SK-N-SH (cell line): ENCODE data around the gene KLHDC10. TPM values are rescaled to one million over a fixed set of nuclear protein-coding genes. Genes with fewer than 3 reads are reported as not detected.

Experiments
- CTCF ChIA-PET: fragments of 300-600, 350-600 bp; formaldehyde crosslinking; extraction: SDS; loops from one replicate; lab custom pipeline; 2021; lab: Yijun Ruan, JAX
- POLR2A ChIA-PET: fragments of 350-600 bp; sonication (Branson Sonifier 250); formaldehyde crosslinking; extraction: SDS; loops from one replicate; lab custom pipeline; 2020; ENCODE audit warnings: antibody characterized with exemption, inconsistent platforms; lab: Yijun Ruan, JAX
- DNase-seq: peaks from one replicate; pipeline ENCODE4 v3.0.0; 2012
- H2AFZ ChIP-seq: fragments of 200-600 bp; sonication (generic); 2 replicates; pipeline ENCODE4 v1.8.1; 2016; ENCODE audit warnings: antibody characterized with exemption, mild to moderate bottlenecking, low read depth
- H3F3A ChIP-seq: fragments of 200-600 bp; sonication (generic); replicated peaks from 2 replicates; pipeline ENCODE3; 2016; ENCODE audit warnings: antibody characterized with exemption, mild to moderate bottlenecking; ENCODE audit not compliant: insufficient read depth
- H3K27ac ChIP-seq, 2 experiments: fragments of 200-500 bp in 1 of 2; fragments of 200-600 bp in 1 of 2; sonication (Bioruptor generic) in 1 of 2; sonication (generic), shearing (Covaris generic) in 1 of 2; 2 replicates each; pipeline versions ENCODE4 v1.5.1 to v1.6.1; 2014 to 2016; ENCODE audit warnings: low read depth in 2 of 2, inconsistent platforms in 1 of 2, low read length in 1 of 2, mild to moderate bottlenecking in 1 of 2, mixed read lengths in 1 of 2
- H3K27me3 ChIP-seq: fragments of 200-600 bp; sonication (generic), shearing (Covaris generic); 2 replicates; pipeline ENCODE4 v1.6.1; 2016; ENCODE audit warnings: mixed run types; ENCODE audit not compliant: insufficient read depth
- H3K36me3 ChIP-seq, 2 experiments: fragments of 200-500 bp in 1 of 2; fragments of 200-600 bp in 1 of 2; sonication (Bioruptor generic) in 1 of 2; sonication (generic) in 1 of 2; replicated peaks in 1 of 2; 2 replicates each; pipeline versions ENCODE3 to v1.5.1; 2014 to 2016; ENCODE audit warnings: low read length in 1 of 2, mild to moderate bottlenecking in 1 of 2; ENCODE audit not compliant: insufficient read depth in 2 of 2, control insufficient read depth in 1 of 2
- H3K4me1 ChIP-seq, 2 experiments: fragments of 200-500 bp in 1 of 2; fragments of 200-600 bp in 1 of 2; sonication (Bioruptor generic) in 1 of 2; sonication (generic), shearing (Covaris generic) in 1 of 2; 2 replicates each; pipeline versions ENCODE4 v1.5.1 to v1.6.1; 2014 to 2016; ENCODE audit warnings: low read depth in 1 of 2, low read length in 1 of 2, mixed run types in 1 of 2; ENCODE audit not compliant: insufficient read depth in 2 of 2, control insufficient read depth in 1 of 2
- H3K4me2 ChIP-seq: fragments of 200-600 bp; sonication (generic), shearing (Covaris generic); 2 replicates; pipeline ENCODE4 v1.6.1; 2017; ENCODE audit warnings: mixed run types
- H3K4me3 ChIP-seq, 2 experiments: fragments of 200-500 bp in 1 of 2; fragments of 200-600 bp in 1 of 2; sonication (Bioruptor generic) in 1 of 2; sonication (generic), shearing (Covaris generic) in 1 of 2; 2 replicates each; pipeline versions ENCODE4 v1.5.1 to v1.8.1; 2014 to 2016; ENCODE audit warnings: low read depth in 2 of 2, inconsistent platforms in 1 of 2, low read length in 1 of 2, mild to moderate bottlenecking in 1 of 2, mixed read lengths in 1 of 2, moderate library complexity in 1 of 2
- H3K79me2 ChIP-seq: fragments of 200-600 bp; sonication (generic); 2 replicates; pipeline ENCODE4 v1.8.1; 2017; ENCODE audit warnings: mild to moderate bottlenecking; ENCODE audit not compliant: insufficient read depth
- H3K9ac ChIP-seq: fragments of 200-600 bp; sonication (generic); 2 replicates; pipeline ENCODE4 v1.6.1; 2017; ENCODE audit warnings: mixed run types
- H3K9me2 ChIP-seq: fragments of 200-600 bp; sonication (generic); 2 replicates; pipeline ENCODE4 v1.6.1; 2017; ENCODE audit warnings: mixed run types
- H3K9me3 ChIP-seq: fragments of 200-600 bp; sonication (generic); 2 replicates; pipeline ENCODE4 v1.6.1; 2017; ENCODE audit warnings: mixed run types, mild to moderate bottlenecking, moderate library complexity
- H4K20me1 ChIP-seq: fragments of 200-600 bp; sonication (generic); 2 replicates; pipeline ENCODE4 v1.6.1; 2017; ENCODE audit warnings: mild to moderate bottlenecking, mixed run types; ENCODE audit not compliant: insufficient read depth
- EP300 ChIP-seq, 2 experiments: IDR thresholded peaks; 2 replicates each; pipeline versions ENCODE4 v1.4.0 to v1.6.1; 2012; ENCODE audit warnings: borderline replicate concordance in 1 of 2, low read depth in 1 of 2, low read length in 1 of 2
- EZH2phosphoT487 ChIP-seq: fragments of 200-600 bp; sonication (generic); IDR thresholded peaks from 2 replicates; pipeline ENCODE4 v1.6.1; 2017; ENCODE audit warnings: low read depth, mixed run types, mild to moderate bottlenecking, antibody characterized with exemption, moderate library complexity, borderline replicate concordance
- FOSL2 ChIP-seq: IDR thresholded peaks from 2 replicates; pipeline ENCODE4 v1.4.0; 2012; ENCODE audit warnings: low read depth, mild to moderate bottlenecking, moderate library complexity, borderline replicate concordance
- GABPA ChIP-seq: IDR thresholded peaks from 2 replicates; pipeline ENCODE4 v1.4.0; 2012; ENCODE audit warnings: low read depth, mild to moderate bottlenecking
- GATA2 ChIP-seq: sonication (generic); formaldehyde crosslinking; IDR thresholded peaks from 2 replicates; pipeline ENCODE4 v1.5.0; 2020; ENCODE audit warnings: mild to moderate bottlenecking, missing genetic modification reagents
- JUND ChIP-seq: IDR thresholded peaks from 2 replicates; pipeline ENCODE4 v1.4.0; 2012
- MAX ChIP-seq: IDR thresholded peaks from 2 replicates; pipeline ENCODE4 v1.4.0; 2012; ENCODE audit warnings: low read depth
- MEF2A ChIP-seq: IDR thresholded peaks from 2 replicates; pipeline ENCODE4 v1.4.0; 2012; ENCODE audit warnings: low read depth, borderline replicate concordance
- NFIC ChIP-seq: IDR thresholded peaks from 2 replicates; pipeline ENCODE4 v1.4.0; 2012; ENCODE audit warnings: borderline replicate concordance
- POLR2AphosphoS5 ChIP-seq: IDR thresholded peaks from 2 replicates; pipeline ENCODE4 v1.6.1; 2012; ENCODE audit warnings: low read depth, low read length
- RAD21 ChIP-seq: IDR thresholded peaks from 2 replicates; pipeline ENCODE4 v1.6.1; 2012; ENCODE audit warnings: mild to moderate bottlenecking, low read length
- RFX5 ChIP-seq: IDR thresholded peaks from 2 replicates; pipeline ENCODE4 v1.6.1; 2012; ENCODE audit warnings: mild to moderate bottlenecking, improper control_type of control experiment, low read length
- SIN3A ChIP-seq: IDR thresholded peaks from 2 replicates; pipeline ENCODE4 v1.6.1; 2012; ENCODE audit warnings: low read depth, mild to moderate bottlenecking, low read length, moderate library complexity, borderline replicate concordance
- TAF1 ChIP-seq: IDR thresholded peaks from 2 replicates; pipeline ENCODE4 v1.6.1; 2012; ENCODE audit warnings: low read depth, mild to moderate bottlenecking, low read length, moderate library complexity, borderline replicate concordance
- TCF12 ChIP-seq: IDR thresholded peaks from 2 replicates; pipeline ENCODE4 v1.4.0; 2012
- YY1 ChIP-seq: IDR thresholded peaks from 2 replicates; pipeline ENCODE4 v1.4.0; 2012; ENCODE audit warnings: low read depth, mild to moderate bottlenecking
- ZBTB33 ChIP-seq: IDR thresholded peaks from 2 replicates; pipeline ENCODE4 v1.4.0; 2012; ENCODE audit warnings: low read depth, borderline replicate concordance
- WGBS: methylation state at CpG from one replicate; pipeline ENCODE4 v1.1.6; 2017; ENCODE audit warnings: low lambda C conversion rate; 5-methylcytosine and 5-hydroxymethylcytosine counted together
- polyA plus RNA-seq, 3 experiments: library from polyadenylated mRNA; depleted of rRNA; stranded (reverse); fragments of >200 nt; gene quantifications; 2 replicates each; pipeline ENCODE4 v1.2.3, GENCODE V29; 2012
- TF ChIP-seq, protein P1 (sequence below): IDR thresholded peaks from 2 replicates; pipeline ENCODE4 v1.4.0; 2012; ENCODE audit warnings: low read depth, borderline replicate concordance
- TF ChIP-seq, protein P2 (sequence below): IDR thresholded peaks from 2 replicates; pipeline ENCODE4; 2012
- TF ChIP-seq, protein P3 (sequence below): fragments of 150-350 bp; IDR thresholded peaks from 2 replicates; pipeline ENCODE4 v1.6.1; 2016; ENCODE audit warnings: mild to moderate bottlenecking, low read depth, low read length
- TF ChIP-seq, protein P4 (sequence below): IDR thresholded peaks from 2 replicates; pipeline ENCODE4 v1.6.1; 2012; ENCODE audit warnings: mild to moderate bottlenecking, low read depth, low read length, moderate library complexity

Gene KLHDC10
- polyA plus RNA-seq (2012; rRNA removed), result 15.9 and 17.8 TPM in 2 replicates
- polyA plus RNA-seq (2012; cell fraction: cytosol; rRNA removed), result 17.8 and 20.1 TPM in 2 replicates
- polyA plus RNA-seq (2012; cell fraction: nucleus; rRNA removed), result 19.1 and 37.4 TPM in 2 replicates

- CTCF ChIA-PET, result interaction anchor here (0.7 to 4.5 kb wide), 17 partner anchors 10 to 762 kb away, joined by 3 to 57 read pairs (median 4); partner anchors contain the start of genes KLF14, SSMEM1 and TMEM209
- H4K20me1 ChIP-seq, result peaks cover 21% of the 10 kb centered on the region; the same call in 1 of the 2 replicates
- H3K27me3 ChIP-seq, result no peaks in the 10 kb centered on the region
- no peaks in the 10 kb centered on the region for H3K9me2 ChIP-seq
- DNase-seq, result peak; percentile 99
- H2AFZ ChIP-seq, result peak within 1 kb of the TSS; percentile 93
- peaks cover 0 to 14% of the 10 kb centered on the region in 2 experiments; a peak in 2 of 4 replicates for H3K4me1 ChIP-seq
- POLR2A ChIA-PET, result interaction anchor here (0.6 to 2.0 kb wide), 12 partner anchors 9 to 653 kb away, joined by 3 to 14 read pairs (median 3); partner anchors contain the start of genes CEP41 and TMEM209
- under 1% methylated on average over 51 of the region's 57 CpGs for WGBS
- H3K79me2 ChIP-seq, result peaks cover 49% of the 10 kb centered on the region
- peak within 1 kb of the TSS; percentile 72 to 90 for H3K4me3 ChIP-seq
- H3K9me3 ChIP-seq, result no peaks in the 10 kb centered on the region
- H3F3A ChIP-seq, result peaks cover 9% of the 10 kb centered on the region
- H3K9ac ChIP-seq, result peak within 1 kb of the TSS; percentile 70
- peak within 1 kb of the TSS; percentile 83 for H3K4me2 ChIP-seq
- peak within 1 kb of the TSS; percentile 60 to 82 for H3K27ac ChIP-seq
- peaks cover 0 to 3% of the 10 kb centered on the region in 2 experiments for H3K36me3 ChIP-seq
- no peak; the same call in 1 of the 2 replicates for TF ChIP-seq JUND
- peak; percentile 80; the same call in 1 of the 2 replicates for TF ChIP-seq RFX5
- no peak for TF ChIP-seq ZBTB33
- TF ChIP-seq GABPA, result peak; percentile 43; the same call in 1 of the 2 replicates
- 0 out of 2 replicates have a peak, but pooled peaks have one; percentile 39 for TF ChIP-seq TAF1
- peak; percentile 11; the same call in 1 of the 2 replicates for TF ChIP-seq RAD21
- no peak for TF ChIP-seq NFIC
- TF ChIP-seq YY1, result peak; percentile 82
- TF ChIP-seq, protein P1, sequence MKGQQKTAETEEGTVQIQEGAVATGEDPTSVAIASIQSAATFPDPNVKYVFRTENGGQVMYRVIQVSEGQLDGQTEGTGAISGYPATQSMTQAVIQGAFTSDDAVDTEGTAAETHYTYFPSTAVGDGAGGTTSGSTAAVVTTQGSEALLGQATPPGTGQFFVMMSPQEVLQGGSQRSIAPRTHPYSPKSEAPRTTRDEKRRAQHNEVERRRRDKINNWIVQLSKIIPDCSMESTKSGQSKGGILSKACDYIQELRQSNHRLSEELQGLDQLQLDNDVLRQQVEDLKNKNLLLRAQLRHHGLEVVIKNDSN, result no peak
- TF ChIP-seq FOSL2, result no peak
- TF ChIP-seq GATA2 (CRISPR knock-in tag), result 0 out of 2 replicates have a peak, but pooled peaks have one; percentile 8
- TF ChIP-seq SIN3A, result peak; percentile 89
- TF ChIP-seq EP300 (IDR thresholded peaks at IDR 0.05; ENCODE audit: borderline replicate concordance in 1 of 2, low read depth in 1 of 2, low read length in 1 of 2), result no peak; a peak in 2 of 4 replicates
- TF ChIP-seq, protein P2, sequence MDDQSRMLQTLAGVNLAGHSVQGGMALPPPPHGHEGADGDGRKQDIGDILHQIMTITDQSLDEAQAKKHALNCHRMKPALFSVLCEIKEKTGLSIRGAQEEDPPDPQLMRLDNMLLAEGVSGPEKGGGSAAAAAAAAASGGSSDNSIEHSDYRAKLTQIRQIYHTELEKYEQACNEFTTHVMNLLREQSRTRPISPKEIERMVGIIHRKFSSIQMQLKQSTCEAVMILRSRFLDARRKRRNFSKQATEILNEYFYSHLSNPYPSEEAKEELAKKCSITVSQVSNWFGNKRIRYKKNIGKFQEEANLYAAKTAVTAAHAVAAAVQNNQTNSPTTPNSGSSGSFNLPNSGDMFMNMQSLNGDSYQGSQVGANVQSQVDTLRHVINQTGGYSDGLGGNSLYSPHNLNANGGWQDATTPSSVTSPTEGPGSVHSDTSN, result 0 out of 2 replicates have a peak, but pooled peaks have one; percentile 52
- TF ChIP-seq MAX, result peak; percentile 78
- no peak for TF ChIP-seq MEF2A
- peak; percentile 88 for TF ChIP-seq POLR2AphosphoS5
- TF ChIP-seq EZH2phosphoT487, result no peak
- peak; percentile 34; the same call in 1 of the 2 replicates for TF ChIP-seq TCF12
- TF ChIP-seq, protein P3, sequence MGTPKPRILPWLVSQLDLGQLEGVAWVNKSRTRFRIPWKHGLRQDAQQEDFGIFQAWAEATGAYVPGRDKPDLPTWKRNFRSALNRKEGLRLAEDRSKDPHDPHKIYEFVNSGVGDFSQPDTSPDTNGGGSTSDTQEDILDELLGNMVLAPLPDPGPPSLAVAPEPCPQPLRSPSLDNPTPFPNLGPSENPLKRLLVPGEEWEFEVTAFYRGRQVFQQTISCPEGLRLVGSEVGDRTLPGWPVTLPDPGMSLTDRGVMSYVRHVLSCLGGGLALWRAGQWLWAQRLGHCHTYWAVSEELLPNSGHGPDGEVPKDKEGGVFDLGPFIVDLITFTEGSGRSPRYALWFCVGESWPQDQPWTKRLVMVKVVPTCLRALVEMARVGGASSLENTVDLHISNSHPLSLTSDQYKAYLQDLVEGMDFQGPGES, result no peak
- TF ChIP-seq, protein P4, sequence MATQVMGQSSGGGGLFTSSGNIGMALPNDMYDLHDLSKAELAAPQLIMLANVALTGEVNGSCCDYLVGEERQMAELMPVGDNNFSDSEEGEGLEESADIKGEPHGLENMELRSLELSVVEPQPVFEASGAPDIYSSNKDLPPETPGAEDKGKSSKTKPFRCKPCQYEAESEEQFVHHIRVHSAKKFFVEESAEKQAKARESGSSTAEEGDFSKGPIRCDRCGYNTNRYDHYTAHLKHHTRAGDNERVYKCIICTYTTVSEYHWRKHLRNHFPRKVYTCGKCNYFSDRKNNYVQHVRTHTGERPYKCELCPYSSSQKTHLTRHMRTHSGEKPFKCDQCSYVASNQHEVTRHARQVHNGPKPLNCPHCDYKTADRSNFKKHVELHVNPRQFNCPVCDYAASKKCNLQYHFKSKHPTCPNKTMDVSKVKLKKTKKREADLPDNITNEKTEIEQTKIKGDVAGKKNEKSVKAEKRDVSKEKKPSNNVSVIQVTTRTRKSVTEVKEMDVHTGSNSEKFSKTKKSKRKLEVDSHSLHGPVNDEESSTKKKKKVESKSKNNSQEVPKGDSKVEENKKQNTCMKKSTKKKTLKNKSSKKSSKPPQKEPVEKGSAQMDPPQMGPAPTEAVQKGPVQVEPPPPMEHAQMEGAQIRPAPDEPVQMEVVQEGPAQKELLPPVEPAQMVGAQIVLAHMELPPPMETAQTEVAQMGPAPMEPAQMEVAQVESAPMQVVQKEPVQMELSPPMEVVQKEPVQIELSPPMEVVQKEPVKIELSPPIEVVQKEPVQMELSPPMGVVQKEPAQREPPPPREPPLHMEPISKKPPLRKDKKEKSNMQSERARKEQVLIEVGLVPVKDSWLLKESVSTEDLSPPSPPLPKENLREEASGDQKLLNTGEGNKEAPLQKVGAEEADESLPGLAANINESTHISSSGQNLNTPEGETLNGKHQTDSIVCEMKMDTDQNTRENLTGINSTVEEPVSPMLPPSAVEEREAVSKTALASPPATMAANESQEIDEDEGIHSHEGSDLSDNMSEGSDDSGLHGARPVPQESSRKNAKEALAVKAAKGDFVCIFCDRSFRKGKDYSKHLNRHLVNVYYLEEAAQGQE, result 0 out of 2 replicates have a peak, but pooled peaks have one; percentile 49
Observed at GRCh38 chr7:130069978-130070860, at the start of gene KLHDC10. Gene KLHDC10, plus strand, starts transcription at chr7:130070534. Its CDS starts 110 bp downstream, at chr7:130070644.
